Measurements from ENCODE around the gene TLN1.
A peak's percentile ranks its signal among the peaks of the same experiment; 100 is the strongest.

TLN1 gene

DNA sequence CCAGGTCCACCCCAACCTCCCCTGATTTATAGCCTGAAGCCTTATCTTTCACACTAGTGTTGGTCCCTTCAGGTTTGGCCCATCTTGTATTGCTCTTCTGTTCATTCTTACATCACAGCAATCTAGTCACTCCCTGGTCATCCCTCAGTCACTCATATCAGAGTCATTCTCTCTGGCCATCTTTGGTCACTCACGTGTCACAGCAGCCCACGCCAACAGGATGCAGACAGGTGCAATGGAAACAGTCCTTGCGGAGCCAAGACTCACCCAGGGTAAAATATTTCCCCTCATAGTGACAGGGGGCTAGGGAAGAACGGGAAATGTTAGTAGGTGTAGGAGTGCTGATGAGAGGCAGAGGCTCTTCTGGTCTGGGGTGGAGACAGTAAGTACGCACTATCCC, 21.5 kb upstream of the TLN1 start:
- no peaks in the 10 kb centered on the region for H3K27me3 ChIP-seq (replicated peaks; ENCODE audit: control insufficient read depth, insufficient read depth, low read length)
- H3K4me3 ChIP-seq (replicated peaks; ENCODE audit: low read depth, low read length) = no peak overlapping the region
- TF ChIP-seq, protein P1, sequence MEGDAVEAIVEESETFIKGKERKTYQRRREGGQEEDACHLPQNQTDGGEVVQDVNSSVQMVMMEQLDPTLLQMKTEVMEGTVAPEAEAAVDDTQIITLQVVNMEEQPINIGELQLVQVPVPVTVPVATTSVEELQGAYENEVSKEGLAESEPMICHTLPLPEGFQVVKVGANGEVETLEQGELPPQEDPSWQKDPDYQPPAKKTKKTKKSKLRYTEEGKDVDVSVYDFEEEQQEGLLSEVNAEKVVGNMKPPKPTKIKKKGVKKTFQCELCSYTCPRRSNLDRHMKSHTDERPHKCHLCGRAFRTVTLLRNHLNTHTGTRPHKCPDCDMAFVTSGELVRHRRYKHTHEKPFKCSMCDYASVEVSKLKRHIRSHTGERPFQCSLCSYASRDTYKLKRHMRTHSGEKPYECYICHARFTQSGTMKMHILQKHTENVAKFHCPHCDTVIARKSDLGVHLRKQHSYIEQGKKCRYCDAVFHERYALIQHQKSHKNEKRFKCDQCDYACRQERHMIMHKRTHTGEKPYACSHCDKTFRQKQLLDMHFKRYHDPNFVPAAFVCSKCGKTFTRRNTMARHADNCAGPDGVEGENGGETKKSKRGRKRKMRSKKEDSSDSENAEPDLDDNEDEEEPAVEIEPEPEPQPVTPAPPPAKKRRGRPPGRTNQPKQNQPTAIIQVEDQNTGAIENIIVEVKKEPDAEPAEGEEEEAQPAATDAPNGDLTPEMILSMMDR (IDR thresholded peaks at IDR 0.05; ENCODE audit: insufficient read depth, low read length, poor library complexity, severe bottlenecking) = no peak
- peaks cover 17% of the 10 kb centered on the region for H3K36me3 ChIP-seq (ENCODE audit: control insufficient read depth, insufficient read depth, low read length)
- no peak for DNase-seq (ENCODE audit: extremely low read depth, insufficient read length)

DNA sequence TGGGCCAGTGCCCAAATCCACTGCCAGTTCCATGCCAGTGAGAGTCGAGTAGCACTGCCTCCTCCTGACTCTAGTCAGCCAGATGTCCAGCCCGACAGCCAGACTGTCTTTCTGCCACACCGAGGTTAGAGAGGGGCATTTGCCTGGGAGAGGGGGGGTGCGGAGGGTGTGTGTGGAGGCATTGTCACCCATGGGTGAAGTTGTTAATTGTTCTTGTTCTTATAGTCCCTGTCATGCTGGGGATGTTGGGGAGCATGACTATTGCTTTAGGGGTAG, 18.2 kb upstream of the TLN1 start:
- TF ChIP-seq, protein P1 (IDR thresholded peaks at IDR 0.05; ENCODE audit: insufficient read depth, low read length, poor library complexity, severe bottlenecking) = no peak
- Histone ChIP-seq H3K36me3 (ENCODE audit: control insufficient read depth, insufficient read depth, low read length) (peaks cover 17% of the 10 kb centered on the region), H3K4me3 (replicated peaks; ENCODE audit: low read depth, low read length) (peak overlapping the region; percentile 59), H3K27me3 (replicated peaks; ENCODE audit: control insufficient read depth, insufficient read depth, low read length) (no peaks in the 10 kb centered on the region)
- DNase-seq (ENCODE audit: extremely low read depth, insufficient read length) = no peak

- TF ChIP-seq, protein P1 (IDR thresholded peaks at IDR 0.05; ENCODE audit: insufficient read depth, low read length, poor library complexity, severe bottlenecking) = no peak
- Histone ChIP-seq H3K27me3 (replicated peaks; ENCODE audit: control insufficient read depth, insufficient read depth, low read length) (no peaks in the 10 kb centered on the region), H3K36me3 (ENCODE audit: control insufficient read depth, insufficient read depth, low read length) (peaks cover 19% of the 10 kb centered on the region), H3K4me3 (replicated peaks; ENCODE audit: low read depth, low read length) (peak overlapping the region; percentile 59)
- DNase-seq (ENCODE audit: extremely low read depth, insufficient read length) = no peak
Measured at GRCh38 chr9:35749515-35750255, 17.7 kb upstream of the TLN1 start.

DNA sequence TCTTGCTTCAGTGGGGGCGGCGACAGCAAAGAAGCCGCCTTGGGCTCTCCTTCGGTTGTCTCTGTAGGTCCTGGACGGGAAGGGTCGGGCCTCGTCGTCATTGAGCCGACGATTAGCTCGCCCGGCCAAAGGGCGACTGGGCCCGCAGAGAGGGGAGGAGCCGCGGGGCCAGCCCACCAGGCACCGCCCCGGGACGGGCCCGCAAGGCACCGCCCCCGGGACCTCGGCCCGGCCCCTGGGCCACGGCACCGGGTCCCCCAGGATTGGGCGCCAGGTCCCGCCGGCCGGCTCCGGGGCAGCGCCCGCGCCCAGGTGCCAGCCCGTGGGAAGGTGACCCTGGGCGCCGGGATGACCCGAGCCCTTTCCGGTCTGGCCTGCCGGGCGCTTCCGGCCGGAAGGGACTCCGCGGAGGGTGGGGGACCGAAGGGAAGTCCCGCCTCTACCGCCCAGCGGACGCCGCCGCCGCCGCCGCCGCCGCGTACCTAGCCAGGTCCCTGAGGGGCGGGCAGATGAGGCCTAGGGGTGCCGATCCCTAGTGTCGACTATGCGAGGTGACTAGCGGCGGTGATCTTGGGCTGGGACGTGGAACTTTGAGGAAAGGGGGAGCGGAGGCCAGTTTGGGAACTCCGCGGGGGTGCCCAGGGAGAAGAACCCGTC, 17.0 kb upstream of the TLN1 start, which contains the start of the genes GBA2 and RGP1:
TSS of gene GBA2 (minus strand) at position 371 of the 657 bp plus-strand sequence. CDS start 524 bp downstream, outside the sequence.
TSS of gene RGP1 (plus strand) at position 430 of the 657 bp plus-strand sequence. CDS start 469 bp downstream, outside the sequence.
- TF ChIP-seq, protein P1 (IDR thresholded peaks at IDR 0.05; ENCODE audit: insufficient read depth, low read length, poor library complexity, severe bottlenecking) = no peak
- peaks cover 23% of the 10 kb centered on the region for H3K36me3 ChIP-seq (ENCODE audit: control insufficient read depth, insufficient read depth, low read length)
- peak within 1 kb of the TSS; percentile 59 for H3K4me3 ChIP-seq (replicated peaks; ENCODE audit: low read depth, low read length)
- peak; percentile 82 for DNase-seq (ENCODE audit: extremely low read depth, insufficient read length)
- H3K27me3 ChIP-seq (replicated peaks; ENCODE audit: control insufficient read depth, insufficient read depth, low read length) = no peaks in the 10 kb centered on the region

- TF ChIP-seq, protein P1 (IDR thresholded peaks at IDR 0.05; ENCODE audit: insufficient read depth, low read length, poor library complexity, severe bottlenecking) = no peak
- Histone ChIP-seq H3K4me3 (replicated peaks; ENCODE audit: low read depth, low read length) (peak overlapping the region; percentile 59), H3K36me3 (ENCODE audit: control insufficient read depth, insufficient read depth, low read length) (peaks cover 27% of the 10 kb centered on the region), H3K27me3 (replicated peaks; ENCODE audit: control insufficient read depth, insufficient read depth, low read length) (no peaks in the 10 kb centered on the region)
- DNase-seq (ENCODE audit: extremely low read depth, insufficient read length) = no peak
Measured at GRCh38 chr9:35748242-35748857, 16.4 kb upstream of the TLN1 start.
